DMS 273 treated with DMSO at 0.1 percent for 48 hours (cell line): Measurements from ENCODE around the gene NIPBL.
"Not testable (repeated sequence)": the region's sequence is repeated elsewhere in the genome, so short reads cannot be mapped to it uniquely, and the experiment has no call there.

Experiments used
- DNase-seq: peaks from one replicate; lab custom pipeline; 2025; lab: John Stamatoyannopoulos, UW

The NIPBL gene

GRCh38 chr5:37090123-37090726 lies 213.7 kb downstream of the NIPBL start:
- no peak for DNase-seq

- DNase-seq: no peak
These were observed 214.2 kb downstream of the NIPBL start for GRCh38 chr5:37090781-37091180.

- not testable (repeated sequence) for DNase-seq
These were observed 217.2 kb downstream of the NIPBL start for GRCh38 chr5:37093795-37094194.

GRCh38 chr5:37099267-37099666 lies 222.7 kb downstream of the NIPBL start:
- not testable (repeated sequence) for DNase-seq

- DNase-seq: no peak
These were observed 226.7 kb downstream of the NIPBL start for GRCh38 chr5:37103302-37103701.

- DNase-seq: no peak
These were observed 232.8 kb downstream of the NIPBL start for GRCh38 chr5:37109338-37109737.

- no peak for DNase-seq
These were observed 233.6 kb downstream of the NIPBL start for GRCh38 chr5:37110135-37110534.

GRCh38 chr5:37111426-37112382 lies 235.1 kb downstream of the NIPBL start:
- no peak for DNase-seq

GRCh38 chr5:37112383-37112991 lies 235.9 kb downstream of the NIPBL start:
- no peak for DNase-seq
